ENCODE results near the gene CMKLR1. TPM values are rescaled to one million over a fixed set of nuclear protein-coding genes. Genes with fewer than 3 reads are reported as not detected.

Gene CMKLR1
- total RNA-seq, 1 donor from 2014 or later: 0.57 TPM

GRCh38 chr12:108342985-108343384, 3.9 kb upstream of the CMKLR1 start:
- peaks cover 29% of the 10 kb centered on the region for H3K27me3 Mint-ChIP-seq (ENCODE audit: low read depth, unreplicated experiment)
- DNase-seq (ENCODE audit: low read depth) (no peak), FAIRE-seq (no peak)
- no peak overlapping the region for H3K4me3 ChIP-seq (ENCODE audit: insufficient read depth, low read depth, low read length)
- TF ChIP-seq EZH2 (IDR thresholded peaks at IDR 0.05; ENCODE audit: insufficient read depth, low read length): no peak
- no peak for TF ChIP-seq CTCF (IDR thresholded peaks at IDR 0.05; ENCODE audit: insufficient read depth, low read depth, low read length)
- peaks cover 3% of the 10 kb centered on the region for H3K9me3 Mint-ChIP-seq (ENCODE audit: unreplicated experiment)
- no peaks in the 10 kb centered on the region for H3K27me3 ChIP-seq (ENCODE audit: insufficient read depth, low read length)
- no peak overlapping the region for H3K4me2 ChIP-seq (ENCODE audit: low read length)
- no peak overlapping the region for H3K4me3 Mint-ChIP-seq (ENCODE audit: unreplicated experiment)
- no peaks in the 10 kb centered on the region for H3K36me3 ChIP-seq (ENCODE audit: insufficient read depth, low read length)
- no peaks in the 10 kb centered on the region for H3K9me3 ChIP-seq (ENCODE audit: insufficient read depth, low read depth, low read length)
- no peak overlapping the region for H3K27ac Mint-ChIP-seq (ENCODE audit: unreplicated experiment)
- no peaks in the 10 kb centered on the region for H4K20me1 ChIP-seq (ENCODE audit: insufficient read depth, low read length)
- H3K79me2 ChIP-seq (ENCODE audit: insufficient read depth, low read length): no peaks in the 10 kb centered on the region
- H2AFZ ChIP-seq (ENCODE audit: low read depth, low read length): no peak overlapping the region
- H3K36me3 Mint-ChIP-seq (ENCODE audit: low read depth, unreplicated experiment): no peaks in the 10 kb centered on the region
- no peaks in the 10 kb centered on the region for H3K4me1 ChIP-seq (ENCODE audit: insufficient read depth, low read length)
- H3K4me1 Mint-ChIP-seq (ENCODE audit: low read depth, unreplicated experiment): no peaks in the 10 kb centered on the region
- H3K9ac ChIP-seq (ENCODE audit: low read length): no peak overlapping the region
- no peak overlapping the region for H3K27ac ChIP-seq (ENCODE audit: low read depth, low read length)

- Mint-ChIP-seq H3K27me3 (ENCODE audit: low read depth, unreplicated experiment) (peaks cover 29% of the 10 kb centered on the region), H3K36me3 (ENCODE audit: low read depth, unreplicated experiment) (no peaks in the 10 kb centered on the region), H3K4me3 (ENCODE audit: unreplicated experiment) (no peak overlapping the region), H3K9me3 (ENCODE audit: unreplicated experiment) (peaks cover 3% of the 10 kb centered on the region), H3K4me1 (ENCODE audit: low read depth, unreplicated experiment) (no peaks in the 10 kb centered on the region), H3K27ac (ENCODE audit: unreplicated experiment) (no peak overlapping the region)
- Histone ChIP-seq H3K79me2 (ENCODE audit: insufficient read depth, low read length) (no peaks in the 10 kb centered on the region), H3K4me3 (ENCODE audit: insufficient read depth, low read depth, low read length) (no peak overlapping the region), H4K20me1 (ENCODE audit: insufficient read depth, low read length) (no peaks in the 10 kb centered on the region), H3K4me1 (ENCODE audit: insufficient read depth, low read length) (no peaks in the 10 kb centered on the region), H3K27ac (ENCODE audit: low read depth, low read length) (no peak overlapping the region), H3K9me3 (ENCODE audit: insufficient read depth, low read depth, low read length) (no peaks in the 10 kb centered on the region), H3K4me2 (ENCODE audit: low read length) (no peak overlapping the region), H3K27me3 (ENCODE audit: insufficient read depth, low read length) (no peaks in the 10 kb centered on the region), H3K9ac (ENCODE audit: low read length) (no peak overlapping the region), H3K36me3 (ENCODE audit: insufficient read depth, low read length) (no peaks in the 10 kb centered on the region), H2AFZ (ENCODE audit: low read depth, low read length) (no peak overlapping the region)
- DNase-seq (ENCODE audit: low read depth) (no peak), FAIRE-seq (no peak)
- TF ChIP-seq CTCF (IDR thresholded peaks at IDR 0.05; ENCODE audit: insufficient read depth, low read depth, low read length) (no peak), EZH2 (IDR thresholded peaks at IDR 0.05; ENCODE audit: insufficient read depth, low read length) (no peak)
Observed at GRCh38 chr12:108341854-108342847, 3.0 kb upstream of the CMKLR1 start.

- Histone ChIP-seq H3K4me1 (ENCODE audit: insufficient read depth, low read length) (no peaks in the 10 kb centered on the region), H4K20me1 (ENCODE audit: insufficient read depth, low read length) (no peaks in the 10 kb centered on the region), H2AFZ (ENCODE audit: low read depth, low read length) (no peak overlapping the region), H3K9me3 (ENCODE audit: insufficient read depth, low read depth, low read length) (no peaks in the 10 kb centered on the region), H3K4me3 (ENCODE audit: insufficient read depth, low read depth, low read length) (no peak overlapping the region), H3K9ac (ENCODE audit: low read length) (no peak overlapping the region), H3K27me3 (ENCODE audit: insufficient read depth, low read length) (no peaks in the 10 kb centered on the region), H3K27ac (ENCODE audit: low read depth, low read length) (no peak overlapping the region), H3K79me2 (ENCODE audit: insufficient read depth, low read length) (no peaks in the 10 kb centered on the region), H3K36me3 (ENCODE audit: insufficient read depth, low read length) (no peaks in the 10 kb centered on the region), H3K4me2 (ENCODE audit: low read length) (no peak overlapping the region)
- no peaks in the 10 kb centered on the region for H3K36me3 Mint-ChIP-seq (ENCODE audit: low read depth, unreplicated experiment)
- TF ChIP-seq CTCF (IDR thresholded peaks at IDR 0.05; ENCODE audit: insufficient read depth, low read depth, low read length) (no peak), EZH2 (IDR thresholded peaks at IDR 0.05; ENCODE audit: insufficient read depth, low read length) (no peak)
- no peak for FAIRE-seq
- peaks cover 29% of the 10 kb centered on the region for H3K27me3 Mint-ChIP-seq (ENCODE audit: low read depth, unreplicated experiment)
- no peak overlapping the region for H3K27ac Mint-ChIP-seq (ENCODE audit: unreplicated experiment)
- H3K9me3 Mint-ChIP-seq (ENCODE audit: unreplicated experiment): peaks cover 3% of the 10 kb centered on the region
- no peaks in the 10 kb centered on the region for H3K4me1 Mint-ChIP-seq (ENCODE audit: low read depth, unreplicated experiment)
- H3K4me3 Mint-ChIP-seq (ENCODE audit: unreplicated experiment): no peak overlapping the region
- no peak for DNase-seq (ENCODE audit: low read depth)
Observed at GRCh38 chr12:108341356-108341755, 2.2 kb upstream of the CMKLR1 start.
